HG03378 (cell line): ENCODE results near the gene TRAF7.
"Not testable (repeated sequence)": the region's sequence is repeated elsewhere in the genome, so short reads cannot be mapped to it uniquely, and the experiment has no call there.

Experiments used
- ATAC-seq: cut with Tn5 transposase; IDR thresholded peaks from one replicate; pipeline ENCODE4 v1.9.1; 2021; ENCODE audit warnings: mild to moderate bottlenecking, moderate library complexity; ENCODE audit not compliant: unreplicated experiment

The TRAF7 gene

DNA sequence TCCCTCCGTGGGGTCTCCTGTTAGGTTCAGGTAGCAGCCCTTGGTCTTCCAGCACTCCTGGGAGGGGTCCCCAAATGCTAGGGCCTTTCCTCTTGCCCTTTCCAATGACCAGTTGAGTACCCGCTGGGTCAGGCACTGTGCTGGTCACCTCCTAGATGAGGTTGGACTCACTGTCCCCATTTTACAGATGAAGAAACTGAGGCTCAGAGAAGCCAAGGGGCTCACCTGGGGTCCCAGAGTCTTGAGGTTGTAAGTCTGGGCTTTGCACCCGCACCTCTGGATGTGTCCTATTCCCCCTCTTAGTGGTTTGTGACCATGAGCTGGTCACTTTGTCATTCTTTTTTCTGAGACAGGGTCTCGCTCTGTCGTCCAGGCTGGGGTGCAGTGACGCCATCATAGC, 42.2 kb downstream of the TRAF7 start:
- no peak for ATAC-seq

DNA sequence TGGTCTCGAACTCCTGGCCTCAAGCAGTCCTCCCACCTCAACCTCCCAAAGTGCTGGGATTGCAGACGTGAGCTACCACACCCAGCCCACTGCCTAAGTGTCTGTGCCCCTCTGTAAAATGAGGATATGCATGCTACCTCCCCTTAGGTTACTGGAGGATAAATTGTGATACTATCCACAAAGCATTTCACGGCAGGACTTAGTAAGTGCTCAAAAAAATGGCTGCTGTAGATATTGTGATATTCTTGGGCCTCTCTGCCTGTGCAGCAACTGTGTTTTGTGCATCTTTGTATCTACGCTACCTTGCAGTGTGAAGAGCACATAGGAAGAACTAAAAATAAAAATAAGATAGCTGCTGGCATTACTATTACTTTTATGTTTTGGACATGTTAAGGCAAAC, 42.7 kb downstream of the TRAF7 start:
- ATAC-seq, result no peak

DNA sequence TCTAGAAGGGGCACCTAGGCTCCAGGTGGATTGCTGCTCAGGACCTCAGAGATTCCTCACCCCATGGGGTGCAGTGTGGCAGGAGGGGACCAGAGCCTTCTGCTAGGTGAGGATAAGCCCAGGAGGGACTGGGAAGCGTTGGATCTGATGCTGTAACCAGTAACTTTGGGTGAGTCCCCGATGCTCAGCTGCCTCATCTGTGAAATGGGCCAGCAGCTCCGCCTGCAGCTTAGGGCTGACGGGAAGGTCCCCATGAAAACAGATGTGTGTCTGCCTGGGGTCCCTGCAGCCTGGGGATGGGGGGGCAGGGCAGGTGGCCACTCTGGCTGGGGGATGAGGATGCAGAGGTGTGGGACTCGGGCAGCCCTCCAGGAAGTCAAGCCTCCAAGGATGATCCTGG, 43.5 kb downstream of the TRAF7 start:
- ATAC-seq, result no peak

DNA sequence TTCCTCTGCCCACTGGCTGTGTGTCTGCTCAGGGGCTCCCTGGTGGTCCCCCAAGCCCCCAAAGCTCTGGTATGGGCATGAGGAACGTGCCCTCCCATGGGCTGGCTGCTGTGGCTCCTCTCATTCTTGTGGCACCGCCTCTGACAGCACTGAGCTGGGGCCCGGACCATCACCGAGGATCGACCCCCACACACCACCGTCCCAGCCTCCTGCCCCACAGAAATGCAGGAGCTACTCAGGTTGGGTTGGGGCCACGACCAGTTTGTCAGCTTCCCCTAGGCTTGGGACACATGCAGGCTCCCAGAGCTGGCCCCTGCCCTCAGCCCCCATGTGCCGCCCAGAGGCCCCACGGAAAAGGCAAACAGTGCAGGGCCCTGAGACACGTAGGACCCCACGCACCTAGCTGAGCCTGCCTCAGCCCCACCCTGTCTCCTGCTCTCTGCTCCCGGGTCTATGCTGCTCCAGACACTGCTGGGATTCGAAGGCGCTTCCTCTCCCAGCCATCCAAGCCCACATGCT, 44.1 kb downstream of the TRAF7 start:
- no peak for ATAC-seq

DNA sequence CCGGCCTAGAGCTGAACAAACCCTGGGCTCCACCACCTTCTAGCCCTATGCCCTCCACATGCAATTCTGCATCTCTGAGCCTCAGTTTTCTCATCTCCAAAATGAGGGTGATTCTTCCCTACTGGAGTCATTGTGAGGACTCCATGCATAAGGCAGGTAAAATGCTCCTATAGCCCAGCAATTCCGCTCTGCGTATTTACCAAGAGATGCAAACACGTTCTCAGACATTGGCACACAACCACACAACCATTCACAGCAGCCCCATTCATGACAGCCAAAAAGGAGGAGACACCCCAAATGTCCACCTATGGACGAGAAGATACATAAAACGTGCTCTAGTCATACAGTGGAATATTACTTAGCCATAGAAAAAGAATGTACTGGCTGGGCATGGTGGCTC, 44.7 kb downstream of the TRAF7 start:
- no peak for ATAC-seq

DNA sequence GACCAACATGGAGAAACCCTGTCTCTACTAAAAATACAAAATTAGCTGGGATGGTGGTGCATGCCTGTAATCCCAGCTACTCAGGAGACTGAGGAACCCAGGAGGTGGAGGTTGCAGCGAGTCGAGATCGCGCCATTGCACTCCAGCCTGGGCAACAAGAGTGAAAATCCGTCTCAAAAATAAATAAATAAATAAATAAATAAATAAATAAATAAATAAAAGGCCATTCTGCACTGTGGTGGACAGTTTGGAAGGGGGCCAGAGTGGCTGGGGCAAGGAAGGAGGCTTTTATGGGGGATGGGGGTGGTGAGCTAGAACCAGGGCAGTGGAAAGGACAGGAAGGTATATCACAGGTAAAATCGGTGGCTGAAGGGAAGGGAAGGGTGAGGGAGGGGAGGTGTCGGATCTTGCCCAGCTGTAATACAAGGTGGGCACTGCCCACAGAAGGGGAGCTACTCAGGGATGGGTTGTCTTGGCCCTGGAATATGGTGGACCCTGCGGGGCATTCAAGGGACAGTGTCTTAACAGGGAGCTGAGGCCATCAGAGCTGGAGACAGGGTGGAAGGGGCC, 47.6 kb downstream of the TRAF7 start:
- not testable (repeated sequence) for ATAC-seq

DNA sequence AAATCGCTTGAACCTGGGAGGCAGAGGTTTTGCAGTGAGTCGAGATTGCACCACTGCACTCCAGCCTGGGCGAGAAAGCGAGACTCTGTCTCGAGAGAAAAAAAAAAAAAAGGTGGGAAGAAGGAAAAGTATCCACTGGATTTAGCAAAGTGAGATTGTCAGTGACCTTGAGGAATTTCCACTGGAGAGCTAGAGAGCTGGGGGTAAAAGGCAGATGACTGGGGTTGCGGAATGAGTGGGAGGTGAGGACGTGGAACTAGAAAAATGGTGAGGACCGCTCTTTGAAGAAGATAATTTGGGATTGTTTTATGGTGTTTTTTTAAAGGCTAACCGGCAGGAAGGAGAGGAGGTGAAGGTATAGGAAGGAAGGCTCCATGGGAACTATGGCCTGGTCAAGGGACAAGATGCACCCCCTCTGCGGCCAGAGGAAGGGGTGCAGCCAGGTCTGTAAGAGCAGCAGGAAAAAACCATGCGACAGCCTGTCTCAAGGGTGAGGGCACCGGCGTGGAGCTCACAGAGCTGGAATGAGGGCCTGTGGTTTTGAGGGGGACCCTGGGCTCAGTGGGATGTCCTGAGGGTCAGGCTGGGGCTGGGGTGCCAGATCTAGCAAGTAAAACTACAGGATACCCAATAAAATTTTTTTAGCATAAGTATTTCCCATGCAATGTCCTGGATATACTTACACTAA, 49.0 kb downstream of the TRAF7 start:
- no peak for ATAC-seq

DNA sequence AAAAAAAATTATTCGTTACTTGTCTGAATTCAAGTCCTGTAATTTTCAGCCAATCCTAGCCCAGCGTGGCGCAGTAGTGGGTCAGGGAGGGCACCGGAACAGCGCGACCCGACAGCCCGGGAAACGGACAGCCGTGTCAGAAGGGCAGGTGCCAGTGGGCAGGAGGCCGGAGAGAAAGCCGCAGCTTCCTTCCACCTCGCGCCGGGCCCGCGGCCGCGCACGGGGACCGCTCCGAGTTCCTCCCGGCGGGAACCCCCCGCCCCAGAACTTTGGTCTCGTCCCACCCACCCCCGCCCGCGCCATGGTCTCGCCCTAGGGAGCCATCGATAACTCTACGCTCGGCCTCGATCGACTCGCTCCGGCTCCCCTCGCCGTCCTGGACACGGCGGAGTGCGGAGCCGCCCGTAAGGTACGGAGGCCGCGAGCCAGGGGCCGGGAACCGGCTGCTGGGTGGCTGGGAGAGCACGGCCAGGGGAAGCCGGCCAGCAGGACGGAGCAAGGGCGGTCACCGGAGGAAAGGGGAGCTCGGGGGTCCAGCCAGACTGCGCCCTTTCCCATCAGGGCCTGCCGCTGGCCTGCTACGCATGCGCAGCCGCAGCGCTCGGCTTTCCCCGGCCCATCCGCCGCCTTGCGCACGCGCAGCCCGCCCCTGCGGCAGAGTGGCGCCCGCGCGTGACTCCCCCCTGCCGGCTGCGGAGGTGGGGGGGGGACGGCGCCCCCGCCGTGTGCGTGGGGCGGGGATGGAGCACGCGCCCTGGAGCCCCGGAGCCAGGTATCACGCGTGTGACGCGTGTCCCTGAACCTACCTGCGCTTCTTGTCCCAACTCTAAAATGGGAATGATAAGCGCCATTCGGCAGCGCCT, 49.8 kb downstream of the TRAF7 start, which contains the start of gene MLST8:
Gene MLST8 (plus strand): TSS at position 351 of the 863 bp plus-strand sequence. CDS start 632 bp downstream, outside the sequence.
- ATAC-seq, result peak; percentile 57

DNA sequence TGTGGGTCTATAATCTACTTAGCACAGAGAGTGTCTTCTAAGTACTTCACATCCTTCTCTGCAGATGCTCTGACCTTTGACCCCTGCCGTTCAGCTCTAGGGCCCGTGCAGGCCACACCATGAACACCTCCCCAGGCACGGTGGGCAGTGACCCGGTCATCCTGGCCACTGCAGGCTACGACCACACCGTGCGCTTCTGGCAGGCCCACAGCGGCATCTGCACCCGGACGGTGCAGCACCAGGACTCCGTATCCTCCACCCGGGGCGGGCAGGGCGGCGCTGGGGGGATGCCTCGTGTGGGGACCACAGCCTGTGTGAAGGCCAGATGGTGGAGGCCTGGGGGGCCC, 50.4 kb downstream of the TRAF7 start:
- peak; percentile 25 for ATAC-seq

DNA sequence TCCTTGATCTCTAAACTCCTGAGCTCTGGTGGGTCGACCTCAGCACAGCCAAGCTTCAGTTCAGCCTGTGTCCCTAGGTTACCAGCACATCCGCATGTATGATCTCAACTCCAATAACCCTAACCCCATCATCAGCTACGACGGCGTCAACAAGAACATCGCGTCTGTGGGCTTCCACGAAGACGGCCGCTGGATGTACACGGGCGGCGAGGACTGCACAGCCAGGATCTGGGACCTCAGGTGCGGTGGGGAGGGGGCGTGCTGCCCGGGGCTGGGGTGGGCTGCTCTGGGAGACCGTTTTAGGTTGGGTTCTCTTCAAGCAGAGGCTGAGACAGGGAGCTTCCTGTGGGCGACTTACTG, 50.8 kb downstream of the TRAF7 start:
- no peak for ATAC-seq

DNA sequence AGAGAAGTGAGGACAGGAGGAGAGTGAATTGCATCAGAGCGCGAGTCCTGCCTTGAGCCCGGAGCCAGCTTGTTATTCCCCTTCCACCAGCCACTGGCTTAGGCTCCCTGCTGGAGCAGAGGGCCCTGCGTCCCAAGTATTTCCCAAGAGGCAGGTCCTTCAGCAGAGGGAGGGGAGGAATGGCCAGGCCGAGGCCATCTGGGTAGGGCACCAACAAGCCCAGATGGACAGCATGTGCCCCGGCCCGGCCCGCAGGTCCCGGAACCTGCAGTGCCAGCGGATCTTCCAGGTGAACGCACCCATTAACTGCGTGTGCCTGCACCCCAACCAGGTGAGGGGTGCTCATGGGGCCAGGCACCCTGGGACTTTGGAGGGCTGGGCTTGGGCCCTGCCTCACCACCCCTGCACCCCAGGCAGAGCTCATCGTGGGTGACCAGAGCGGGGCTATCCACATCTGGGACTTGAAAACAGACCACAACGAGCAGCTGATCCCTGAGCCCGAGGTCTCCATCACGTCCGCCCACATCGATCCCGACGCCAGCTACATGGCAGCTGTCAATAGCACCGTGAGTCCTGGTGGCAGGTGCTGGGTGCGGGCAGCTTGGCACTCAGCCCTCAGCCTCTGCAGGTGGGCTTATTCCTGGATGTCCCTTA, 51.3 kb downstream of the TRAF7 start:
- ATAC-seq, result no peak

DNA sequence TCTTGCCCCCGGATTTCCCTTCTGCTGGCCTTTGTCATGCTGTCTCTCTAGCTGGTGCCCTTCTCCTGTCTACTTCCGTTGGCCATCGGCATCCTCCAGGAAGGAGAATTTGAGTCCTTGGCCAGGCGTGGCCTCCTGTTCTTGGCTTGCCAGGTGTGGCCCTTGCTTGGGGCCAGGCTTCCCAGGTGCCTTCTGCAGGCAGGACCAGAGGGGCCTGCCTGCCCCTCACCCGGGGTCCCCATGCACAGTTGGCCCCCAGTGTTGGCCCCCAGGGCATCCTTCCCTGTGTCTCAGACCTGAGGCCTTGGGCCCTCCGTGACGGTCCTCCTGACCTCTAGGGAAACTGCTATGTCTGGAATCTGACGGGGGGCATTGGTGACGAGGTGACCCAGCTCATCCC, 52.3 kb downstream of the TRAF7 start:
- ATAC-seq, result no peak

DNA sequence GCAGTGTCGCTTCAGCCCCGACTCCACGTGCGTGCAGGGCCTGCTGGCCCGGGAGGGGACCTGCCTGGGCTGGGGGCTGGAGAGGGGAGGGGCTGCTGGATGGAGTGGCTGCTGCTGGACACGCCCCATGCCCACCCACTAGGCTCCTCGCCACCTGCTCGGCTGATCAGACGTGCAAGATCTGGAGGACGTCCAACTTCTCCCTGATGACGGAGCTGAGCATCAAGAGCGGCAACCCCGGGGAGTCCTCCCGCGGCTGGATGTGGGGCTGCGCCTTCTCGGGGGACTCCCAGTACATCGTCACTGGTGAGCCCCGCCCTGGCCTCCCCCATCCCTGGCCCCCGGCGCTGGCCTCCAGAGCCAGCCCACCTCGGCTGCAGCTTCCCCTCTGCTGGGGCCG, 52.7 kb downstream of the TRAF7 start:
- no peak for ATAC-seq

DNA sequence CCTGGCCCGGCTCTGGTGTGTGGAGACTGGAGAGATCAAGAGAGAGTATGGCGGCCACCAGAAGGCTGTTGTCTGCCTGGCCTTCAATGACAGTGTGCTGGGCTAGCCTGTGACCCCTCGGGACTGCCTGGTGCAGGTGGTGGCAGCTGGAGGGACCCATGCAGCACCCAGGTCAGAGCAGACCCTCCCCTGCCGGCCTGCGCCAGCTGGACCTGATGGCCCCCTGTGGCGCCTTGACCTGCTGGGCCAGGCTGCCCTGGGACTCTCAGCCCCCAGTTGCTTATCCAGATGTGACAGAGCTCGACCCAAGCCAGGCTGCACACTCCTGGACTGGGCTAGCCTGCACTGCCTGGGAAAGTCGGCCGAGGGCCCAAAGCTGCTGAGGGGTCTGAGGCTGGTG, 53.2 kb downstream of the TRAF7 start:
- ATAC-seq, result no peak

DNA sequence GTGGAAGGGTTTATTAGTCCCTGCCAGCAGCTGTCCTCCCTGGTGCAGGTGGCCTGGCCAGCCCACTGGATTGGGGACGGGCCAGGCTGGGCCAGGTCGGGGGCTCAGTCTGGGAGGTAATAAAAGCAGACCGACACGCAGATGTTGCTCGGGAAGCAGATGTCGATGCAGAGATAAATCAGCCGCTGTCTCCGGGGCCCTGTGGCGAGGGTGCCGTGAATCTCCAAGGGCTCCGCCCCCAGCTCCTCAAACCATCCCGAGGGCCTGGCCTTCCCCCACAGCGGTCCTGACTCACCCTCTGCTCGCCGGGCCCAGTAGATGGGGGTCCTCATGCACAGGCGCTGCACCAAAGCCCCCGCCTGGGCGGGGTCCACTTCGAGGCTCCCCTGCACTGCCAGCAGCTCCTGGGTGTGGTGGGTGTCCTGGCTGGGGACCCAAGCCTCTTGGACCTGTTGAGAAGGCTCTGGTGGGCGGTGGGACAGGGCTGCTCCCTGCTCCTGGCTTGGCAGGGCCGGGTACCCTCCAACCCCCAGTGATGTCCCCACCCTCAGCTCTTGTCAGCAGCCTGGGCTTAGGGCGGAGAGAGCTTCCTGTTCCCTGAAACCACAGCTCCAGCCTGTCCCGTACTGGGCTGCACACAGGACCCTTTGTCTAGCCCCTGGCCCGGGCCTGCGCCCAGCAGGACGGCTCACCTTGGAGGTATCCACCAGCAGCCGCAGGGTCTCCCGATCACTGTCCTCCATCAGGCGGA, 53.9 kb downstream of the TRAF7 start:
- ATAC-seq, result no peak

DNA sequence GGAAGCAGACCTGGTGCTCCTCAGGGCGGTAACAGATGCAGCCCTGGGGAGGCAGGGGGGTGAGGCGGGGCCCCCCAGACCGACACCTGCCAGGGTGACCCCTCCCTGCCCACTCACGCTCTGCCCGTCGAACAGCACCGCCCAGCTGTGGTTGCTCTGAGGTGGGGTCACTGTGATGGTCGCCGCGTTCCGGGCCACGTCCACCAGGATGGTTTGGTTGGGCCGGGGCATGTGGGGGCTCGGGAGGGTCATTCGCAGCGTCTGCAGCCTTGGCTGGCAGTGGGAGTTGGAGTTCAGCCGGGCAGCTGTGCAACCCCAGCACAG, 54.4 kb downstream of the TRAF7 start:
- ATAC-seq, result no peak

DNA sequence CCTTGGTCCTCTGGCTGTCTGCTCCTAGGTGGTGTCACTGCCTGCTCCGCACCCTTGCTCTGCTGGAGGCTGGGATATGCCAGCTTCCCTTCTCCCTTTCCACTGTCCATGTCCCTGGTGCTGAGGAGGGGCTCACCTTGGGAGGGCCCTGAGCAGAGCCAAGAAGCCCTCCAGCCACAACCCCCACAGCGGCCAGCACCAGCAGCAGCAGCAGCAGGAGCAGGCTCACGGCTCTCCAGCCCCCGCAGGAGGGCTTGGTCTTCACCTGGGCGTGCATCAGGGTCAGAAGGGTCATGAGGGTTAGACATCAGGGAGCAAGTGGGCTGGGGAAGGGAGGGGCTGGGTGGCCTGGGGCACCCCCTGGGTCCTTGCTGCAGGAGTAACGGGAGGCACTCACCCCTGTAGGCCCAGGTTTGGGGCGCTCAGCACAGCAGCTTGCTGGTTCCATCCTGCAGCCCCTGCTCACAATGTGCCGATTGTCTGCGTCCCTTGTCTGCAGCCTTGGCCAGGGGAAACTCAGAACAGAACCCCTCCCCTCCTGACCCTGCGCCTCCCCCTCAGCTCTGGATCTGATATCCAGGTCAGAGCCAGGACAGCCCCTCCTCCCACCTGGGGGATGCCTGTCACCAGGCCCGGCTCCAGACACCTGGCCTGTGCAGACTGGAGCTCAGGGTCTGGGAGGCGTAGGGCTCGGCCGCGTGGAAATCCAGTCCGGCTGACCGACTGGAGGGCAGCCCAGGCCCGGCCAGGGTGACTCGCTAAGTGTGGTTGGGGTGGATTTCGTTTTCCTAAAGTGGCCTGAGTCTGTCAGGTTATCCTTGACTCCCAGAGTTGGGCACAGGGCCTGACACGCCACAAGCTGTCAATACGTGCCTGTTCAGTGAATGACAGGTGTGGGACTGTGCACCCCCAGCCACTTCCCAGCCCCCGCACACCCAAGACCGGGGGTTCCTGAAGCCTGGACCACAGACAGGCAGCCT, 55.1 kb downstream of the TRAF7 start, which contains the start of gene BRICD5:
Gene BRICD5 (minus strand): TSS at position 478 of the 980 bp plus-strand sequence. CDS start 30 bp downstream, at position 448.
- ATAC-seq, result no peak

DNA sequence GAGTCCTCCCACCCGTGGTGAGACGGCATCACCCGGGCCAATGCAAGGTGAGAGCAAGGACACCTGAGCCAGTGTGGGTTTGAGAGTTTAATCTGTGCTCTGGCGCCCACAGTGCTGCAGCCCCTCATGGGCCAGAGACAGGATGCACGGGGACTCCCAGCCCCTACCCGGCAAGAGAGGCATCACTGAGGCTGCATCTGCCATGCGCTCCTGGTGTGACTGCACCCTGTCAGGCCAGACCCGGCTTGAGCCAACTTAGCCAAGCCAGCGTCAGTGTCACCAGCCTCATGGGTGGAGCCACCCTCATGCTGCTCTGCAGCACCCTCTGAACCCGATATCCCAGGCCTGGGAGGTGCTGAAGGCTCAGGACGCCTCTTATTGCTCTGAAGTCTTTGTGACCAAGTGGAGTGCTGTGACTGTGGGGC, 56.4 kb downstream of the TRAF7 start:
- ATAC-seq, result no peak
